Ovary (tissue), 9 donors: ENCODE measurements around the gene PLEKHA6. TPM values are rescaled to one million over a fixed set of nuclear protein-coding genes. Genes with fewer than 3 reads are reported as not detected.

Source experiments
- DNase-seq, 5 donors: peaks; one replicate each; pipeline ENCODE4 v3.0.0-alpha.2; 2019 to 2020
- H3K27ac ChIP-seq, 2 donors: fragments of 200-600 bp; one replicate each; pipeline versions ENCODE4 v1.5.1 to v1.8.0; 2019 to 2022
- H3K27me3 ChIP-seq: fragments of 200-600 bp; one replicate; pipeline ENCODE4 v1.8.0; 2022
- H3K36me3 ChIP-seq: fragments of 200-600 bp; sonication (generic); one replicate; pipeline ENCODE4 v1.5.1; 2019
- H3K4me1 ChIP-seq: one replicate; pipeline ENCODE4 v1.8.1; 2013; ENCODE audit warnings: mild to moderate bottlenecking, moderate library complexity; ENCODE audit not compliant: insufficient read depth
- H3K4me3 ChIP-seq: fragments of 200-600 bp; sonication (generic); one replicate; pipeline ENCODE4 v1.5.1; 2017
- H3K9me3 ChIP-seq, 2 donors: fragments of 200-600 bp in 1 of 2; sonication (generic) in 1 of 2; one replicate each; pipeline versions ENCODE4 v1.5.1 to v1.8.1; 2013 to 2019; ENCODE audit warnings: mild to moderate bottlenecking in 1 of 2, moderate library complexity in 1 of 2
- CTCF ChIP-seq, 3 donors: fragments of 450-650 bp in 2 of 3; fragments of 200-600 bp in 1 of 3; IDR thresholded peaks; one replicate each; pipeline versions ENCODE4 v1.5.1 to v1.8.0; 2016 to 2022; ENCODE audit warnings: antibody characterized with exemption in 3 of 3, mild to moderate bottlenecking in 1 of 3
- EP300 ChIP-seq: sonication (generic); formaldehyde crosslinking; IDR thresholded peaks from one replicate; pipeline ENCODE4 v1.6.1; 2017; ENCODE audit warnings: antibody characterized with exemption
- POLR2A ChIP-seq: fragments of 450-650 bp; IDR thresholded peaks from one replicate; pipeline ENCODE4 v1.6.1; 2017; ENCODE audit warnings: antibody characterized with exemption, mild to moderate bottlenecking, moderate library complexity
- WGBS, 3 donors: extraction: QIAGEN DNeasy Blood & Tissue Kit in 1 of 3; methylation state at CpG; one replicate each; pipeline versions ENCODE4 v1.1.5 to v1.1.7; 2013 to 2017; 5-methylcytosine and 5-hydroxymethylcytosine counted together
- intact Hi-C, 4 donors: fragments of 100-400 bp; cut with DNase I; formaldehyde crosslinking; loops; one replicate each; pipeline versions ENCODE4 v1.11.0 to v1.15.1; 2022 to 2023
- polyA plus RNA-seq, 2 donors: library from polyadenylated mRNA; stranded (reverse); fragments of 200-250 nt in 1 of 2; fragments of 350-450 nt in 1 of 2; fragmentation: Illumina TruSeq in 1 of 2; extraction: RNeasy Lipid Tissue Mini Kit (QIAGEN cat#74804) in 1 of 2; gene quantifications; one replicate each; pipeline ENCODE4 v1.2.3, GENCODE V29; 2013 to 2014
- total RNA-seq, 7 donors: library from RNA; depleted of rRNA in 2 of 7; stranded (reverse); fragments of >200 nt in 2 of 7; fragmentation: NEBNext Ultra II Directional in 3 of 7; extraction: Animal tissue kit (Norgen Biotek cat#: 25700) in 3 of 7; gene quantifications; one replicate each; pipeline versions ENCODE4 v1.1.0 to v1.2.4, GENCODE V29; 2016 to 2023
- donor health status: DM: no; HTN: no; CAD: no; lungs with moderate emphysema.
- donor health status: DM: no; HTN: no; CAD: no.
- donor health status: Bipolar disorder and iron deficiency.
- donor health status: DM: yes; HTN: yes; CAD: no.
- donor health status: DM: no; HTN: no; CAD: no.
- donor health status: DM: yes; HTN: yes; CAD: no.

PLEKHA6 gene
- total and polyA plus RNA-seq, 9 donors = 2.3 to 20.5 (median 6.6) TPM

- Histone ChIP-seq H3K9me3 (no peaks in the 10 kb centered on the region), H3K27me3 (no peaks in the 10 kb centered on the region), H3K4me3 (no peak overlapping the region), H3K36me3 (no peaks in the 10 kb centered on the region), H3K27ac (no peak overlapping the region), H3K4me1 (no peaks in the 10 kb centered on the region)
- no peak for DNase-seq
- 53 to 84% (median 78%) methylated on average over 3 of the region's 3 CpGs for WGBS, 3 donors
- intact Hi-C loops = no loop called here
- TF ChIP-seq POLR2A (no peak), CTCF (IDR thresholded peaks at IDR 0.05) (no peak), EP300 (no peak)
These were observed 22.7 kb downstream of the PLEKHA6 start for GRCh38 chr1:204337036-204337429.

- Histone ChIP-seq H3K27ac (no peak overlapping the region), H3K4me3 (no peak overlapping the region), H3K27me3 (no peaks in the 10 kb centered on the region), H3K36me3 (no peaks in the 10 kb centered on the region), H3K9me3 (no peaks in the 10 kb centered on the region), H3K4me1 (no peaks in the 10 kb centered on the region)
- no peak for DNase-seq
- intact Hi-C loops = no loop called here
- TF ChIP-seq CTCF (IDR thresholded peaks at IDR 0.05) (no peak), EP300 (no peak), POLR2A (no peak)
- 80 to 99% (median 97%) methylated on average over 3 of the region's 3 CpGs for WGBS, 3 donors
These were observed 23.2 kb downstream of the PLEKHA6 start for GRCh38 chr1:204336421-204337035.

DNA sequence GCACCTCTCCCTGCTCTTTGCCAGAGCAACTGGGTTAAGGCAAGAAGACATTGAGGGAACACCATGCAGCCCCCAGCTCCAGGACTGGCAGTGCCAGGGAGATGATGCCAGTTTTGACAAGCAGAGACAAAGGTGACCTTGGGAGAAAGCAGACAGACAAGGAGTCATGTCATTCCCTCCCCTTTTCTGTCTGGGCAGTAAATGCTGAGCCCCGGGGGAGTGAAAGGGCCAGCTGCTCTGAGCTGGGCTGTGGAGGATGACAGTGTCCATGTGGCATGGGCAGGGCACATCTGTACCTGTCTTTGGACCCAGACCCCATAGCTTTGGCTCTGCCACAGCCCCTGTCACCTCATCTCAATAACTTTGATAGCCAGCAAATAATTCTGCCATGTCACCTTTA, 24.2 kb downstream of the PLEKHA6 start:
- Histone ChIP-seq H3K9me3 (no peaks in the 10 kb centered on the region), H3K4me3 (no peak overlapping the region), H3K27me3 (no peaks in the 10 kb centered on the region), H3K4me1 (no peaks in the 10 kb centered on the region), H3K27ac (no peak overlapping the region), H3K36me3 (no peaks in the 10 kb centered on the region)
- intact Hi-C loops = no loop called here
- DNase-seq = no peak
- TF ChIP-seq EP300 (no peak), CTCF (IDR thresholded peaks at IDR 0.05) (no peak), POLR2A (no peak)
- WGBS, 3 donors = 75 to 94% (median 79%) methylated on average over 1 of the region's 1 CpG

DNA sequence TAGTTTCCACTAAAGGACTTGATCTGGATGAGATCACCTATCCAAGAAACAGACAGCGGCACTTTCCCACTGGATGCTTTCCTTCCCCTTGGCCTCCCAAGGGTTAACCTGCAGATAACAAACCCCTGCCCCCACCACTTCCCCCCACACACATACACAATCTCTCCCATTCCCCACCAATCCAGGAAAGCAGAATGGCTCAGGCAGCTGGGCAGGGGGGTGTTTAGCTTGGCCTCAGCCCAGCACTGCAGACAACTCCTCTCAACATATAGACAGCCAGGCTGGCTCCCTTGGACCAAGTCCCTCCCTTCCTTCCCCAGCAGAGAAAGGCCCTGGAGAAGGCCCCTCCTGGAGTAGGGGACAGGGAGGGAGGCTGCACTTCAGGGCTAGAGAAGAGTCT, 24.6 kb downstream of the PLEKHA6 start:
- Histone ChIP-seq H3K4me1 (no peaks in the 10 kb centered on the region), H3K27ac (no peak overlapping the region), H3K9me3 (no peaks in the 10 kb centered on the region), H3K36me3 (no peaks in the 10 kb centered on the region), H3K4me3 (no peak overlapping the region), H3K27me3 (no peaks in the 10 kb centered on the region)
- 69 to 90% (median 86%) methylated on average over 1 of the region's 1 CpG for WGBS, 3 donors
- TF ChIP-seq CTCF (IDR thresholded peaks at IDR 0.05) (no peak), POLR2A (no peak), EP300 (no peak)
- intact Hi-C loops = no loop called here
- DNase-seq = no peak
